Thoracic aorta (tissue), 2 donors: ENCODE results near the gene PALMD. TPM values are rescaled to one million over a fixed set of nuclear protein-coding genes. Genes with fewer than 3 reads are reported as not detected.

Experiments used
- ATAC-seq: fragments of 150-250 bp; one replicate; pipeline ENCODE4 v1.8.0; 2017; ENCODE audit warnings: low read depth; ENCODE audit not compliant: insufficient number of reproducible peaks, low FRiP score
- DNase-seq: peaks from one replicate; pipeline ENCODE4 v3.0.0-alpha.2; 2020; ENCODE audit warnings: low spot score
- H3K27ac ChIP-seq, 2 donors: fragments of 200-600 bp; sonication (generic); 1 replicate in 1 of 2; 2 replicates in 1 of 2; pipeline ENCODE4 v1.5.1; 2016; ENCODE audit warnings: mild to moderate bottlenecking in 2 of 2, moderate library complexity in 2 of 2
- H3K27me3 ChIP-seq: fragments of 200-600 bp; sonication (generic); replicated peaks from 2 replicates; pipeline ENCODE4 v1.6.0; 2016; ENCODE audit warnings: mild to moderate bottlenecking; ENCODE audit not compliant: insufficient read depth
- H3K36me3 ChIP-seq: fragments of 200-600 bp; sonication (generic); one replicate; pipeline ENCODE4 v1.5.1; 2016
- H3K4me1 ChIP-seq, 2 donors: fragments of 200-600 bp; sonication (generic); 1 replicate in 1 of 2; 2 replicates in 1 of 2; pipeline versions ENCODE4 v1.5.1 to v1.6.0; 2016; ENCODE audit warnings: low read depth in 2 of 2, mild to moderate bottlenecking in 1 of 2; ENCODE audit not compliant: control insufficient read depth in 1 of 2
- H3K4me3 ChIP-seq: fragments of 200-600 bp; sonication (generic); 2 replicates; pipeline ENCODE4 v1.5.1; 2016; ENCODE audit warnings: mild to moderate bottlenecking
- H3K9me3 ChIP-seq: fragments of 200-600 bp; sonication (generic); 2 replicates; pipeline ENCODE4 v1.5.1; 2016
- CTCF ChIP-seq: fragments of 200-600 bp; sonication (generic); IDR thresholded peaks from one replicate; pipeline ENCODE4 v1.5.1; 2019; ENCODE audit warnings: antibody characterized with exemption
- total RNA-seq, 2 donors: library from RNA; depleted of rRNA; stranded (reverse); fragments of >200 nt; gene quantifications; one replicate each; pipeline versions ENCODE4 v1.1.0 to v1.2.3, GENCODE V29; 2016

PALMD gene
- total RNA-seq, 2 donors from 2014 or later: 23.3 to 24.1 TPM

GRCh38 chr1:99726407-99726806, 80.5 kb downstream of the PALMD start:
- Histone ChIP-seq H3K27ac (no peak overlapping the region), H3K9me3 (no peaks in the 10 kb centered on the region), H3K4me1 (no peaks in the 10 kb centered on the region), H3K27me3 (no peaks in the 10 kb centered on the region), H3K4me3 (no peak overlapping the region), H3K36me3 (peaks cover 5% of the 10 kb centered on the region)
- ATAC-seq: no peak
- DNase-seq: no peak
- no peak for TF ChIP-seq CTCF

GRCh38 chr1:99726818-99727217, 80.9 kb downstream of the PALMD start:
- no peak for ATAC-seq
- no peaks in the 10 kb centered on the region for H3K4me1 ChIP-seq

GRCh38 chr1:99727575-99728185, 81.8 kb downstream of the PALMD start:
- no peaks in the 10 kb centered on the region for H3K9me3 ChIP-seq
- peaks cover 5% of the 10 kb centered on the region for H3K36me3 ChIP-seq
- H3K4me3 ChIP-seq: no peak overlapping the region
- no peak overlapping the region for H3K27ac ChIP-seq
- no peaks in the 10 kb centered on the region for H3K4me1 ChIP-seq
- no peak for ATAC-seq
- TF ChIP-seq CTCF: no peak
- no peak for DNase-seq
- no peaks in the 10 kb centered on the region for H3K27me3 ChIP-seq

More at GRCh38 chr1:99726818-99727217, 80.9 kb downstream of the PALMD start:
- no peak for DNase-seq
- H3K27ac ChIP-seq: no peak overlapping the region
- no peak overlapping the region for H3K4me3 ChIP-seq
- H3K9me3 ChIP-seq: no peaks in the 10 kb centered on the region
- H3K36me3 ChIP-seq: peaks cover 5% of the 10 kb centered on the region
- no peak for TF ChIP-seq CTCF
- no peaks in the 10 kb centered on the region for H3K27me3 ChIP-seq

GRCh38 chr1:99728494-99729235, 82.8 kb downstream of the PALMD start:
- H3K27ac ChIP-seq: no peak overlapping the region
- ATAC-seq (no peak), DNase-seq (no peak)
- H3K4me3 ChIP-seq: no peak overlapping the region
- no peaks in the 10 kb centered on the region for H3K9me3 ChIP-seq
- no peaks in the 10 kb centered on the region for H3K27me3 ChIP-seq
- H3K36me3 ChIP-seq: peaks cover 5% of the 10 kb centered on the region
- peak; percentile 43 for TF ChIP-seq CTCF
- no peaks in the 10 kb centered on the region for H3K4me1 ChIP-seq

- Histone ChIP-seq H3K4me3 (no peak overlapping the region), H3K36me3 (peaks cover 5% of the 10 kb centered on the region), H3K4me1 (no peaks in the 10 kb centered on the region), H3K27me3 (no peaks in the 10 kb centered on the region), H3K9me3 (no peaks in the 10 kb centered on the region), H3K27ac (no peak overlapping the region)
- no peak for TF ChIP-seq CTCF
- no peak for DNase-seq
- ATAC-seq: no peak
Observed at GRCh38 chr1:99731384-99731783, 85.5 kb downstream of the PALMD start.
